SK-N-SH treated with all-trans-retinoic acid at 6 μM for 48 hours (cell line): ENCODE results near the gene CRABP2.

Experiments
- ESRRG ChIP-seq: fragments of 250-450 bp; sonication (Bioruptor Pico); IDR thresholded peaks from 2 replicates; pipeline ENCODE4 v1.6.1; 2021; ENCODE audit warnings: mild to moderate bottlenecking
- TF ChIP-seq, protein P1 (sequence below): fragments of 250-450 bp; sonication (Bioruptor Pico); IDR thresholded peaks from 2 replicates; pipeline ENCODE4 v1.8.0; 2020; ENCODE audit warnings: mild to moderate bottlenecking, moderate library complexity, borderline replicate concordance

DNA sequence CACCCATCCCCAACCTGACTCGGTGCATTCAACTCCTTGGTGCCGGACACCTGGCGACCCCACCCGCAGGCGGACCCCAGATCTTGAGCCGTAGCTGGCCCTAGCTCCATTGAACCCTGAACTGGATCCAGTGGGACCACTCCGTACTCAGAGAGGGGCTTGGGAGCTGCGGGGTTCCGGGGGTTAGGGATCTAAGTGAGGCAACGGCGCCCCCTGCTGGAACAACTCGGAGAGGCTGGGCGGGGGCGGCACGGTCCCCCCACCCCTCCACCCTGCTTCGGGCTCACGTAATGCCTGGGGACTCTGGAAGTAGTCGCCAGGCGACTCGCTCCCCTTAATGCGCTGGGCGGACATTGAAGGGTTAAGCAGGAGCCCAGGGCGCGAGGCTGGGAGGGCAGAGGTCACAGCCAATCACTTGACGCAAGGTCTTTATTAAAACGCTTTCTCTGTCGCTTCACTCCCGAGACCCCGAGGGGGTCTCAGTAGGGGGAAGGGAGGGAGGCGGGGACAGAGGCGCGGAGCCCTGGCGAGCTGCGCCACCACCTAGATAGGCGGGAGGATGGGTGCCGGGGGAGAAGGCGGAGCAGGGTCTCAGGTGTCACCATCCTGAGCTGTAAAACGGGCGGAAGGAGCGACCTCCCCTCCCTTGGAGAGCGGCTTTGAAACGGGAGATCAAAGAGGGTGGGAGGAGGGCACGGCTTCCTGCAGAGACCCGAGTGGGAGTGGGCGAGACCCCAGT lies 704 bp upstream of the CRABP2 start:
- no peak for TF ChIP-seq ESRRG
- TF ChIP-seq, protein P1, sequence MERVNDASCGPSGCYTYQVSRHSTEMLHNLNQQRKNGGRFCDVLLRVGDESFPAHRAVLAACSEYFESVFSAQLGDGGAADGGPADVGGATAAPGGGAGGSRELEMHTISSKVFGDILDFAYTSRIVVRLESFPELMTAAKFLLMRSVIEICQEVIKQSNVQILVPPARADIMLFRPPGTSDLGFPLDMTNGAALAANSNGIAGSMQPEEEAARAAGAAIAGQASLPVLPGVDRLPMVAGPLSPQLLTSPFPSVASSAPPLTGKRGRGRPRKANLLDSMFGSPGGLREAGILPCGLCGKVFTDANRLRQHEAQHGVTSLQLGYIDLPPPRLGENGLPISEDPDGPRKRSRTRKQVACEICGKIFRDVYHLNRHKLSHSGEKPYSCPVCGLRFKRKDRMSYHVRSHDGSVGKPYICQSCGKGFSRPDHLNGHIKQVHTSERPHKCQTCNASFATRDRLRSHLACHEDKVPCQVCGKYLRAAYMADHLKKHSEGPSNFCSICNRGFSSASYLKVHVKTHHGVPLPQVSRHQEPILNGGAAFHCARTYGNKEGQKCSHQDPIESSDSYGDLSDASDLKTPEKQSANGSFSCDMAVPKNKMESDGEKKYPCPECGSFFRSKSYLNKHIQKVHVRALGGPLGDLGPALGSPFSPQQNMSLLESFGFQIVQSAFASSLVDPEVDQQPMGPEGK (CRISPR knock-in tag), result peak; percentile 71; the same call in 1 of the 2 replicates
